Right atrium auricular region (tissue), 2 donors: Measurements from ENCODE around the gene CTDP1. TPM values are rescaled to one million over a fixed set of nuclear protein-coding genes. Genes with fewer than 3 reads are reported as not detected.

Experiments used
- DNase-seq: peaks from one replicate; pipeline ENCODE4 v3.0.0-alpha.2; 2019; ENCODE audit warnings: low spot score
- H3K27ac ChIP-seq, 2 donors: fragments of 200-600 bp; sonication (generic); 1 replicate in 1 of 2; 2 replicates in 1 of 2; pipeline ENCODE4 v1.5.1; 2016 to 2019
- H3K27me3 ChIP-seq, 2 donors: fragments of 200-600 bp; sonication (generic); one replicate each; pipeline versions ENCODE4 v1.5.1 to v1.6.0; 2017 to 2019
- H3K36me3 ChIP-seq: fragments of 200-600 bp; sonication (generic); one replicate; pipeline ENCODE4 v1.5.1; 2016
- H3K4me1 ChIP-seq, 2 donors: fragments of 200-600 bp; sonication (generic); one replicate each; pipeline versions ENCODE4 v1.5.1 to v1.6.0; 2017 to 2019
- H3K4me3 ChIP-seq, 2 donors: fragments of 200-600 bp; sonication (generic); 1 replicate in 1 of 2; 2 replicates in 1 of 2; pipeline ENCODE4 v1.5.1; 2017 to 2019; ENCODE audit warnings: mild to moderate bottlenecking in 1 of 2, moderate library complexity in 1 of 2
- H3K9me3 ChIP-seq, 2 donors: fragments of 200-600 bp; sonication (generic); one replicate each; pipeline ENCODE4 v1.5.1; 2019
- CTCF ChIP-seq, 2 donors: fragments of 200-600 bp; sonication (generic); IDR thresholded peaks; one replicate each; pipeline ENCODE4 v1.5.1; 2019; ENCODE audit warnings: antibody characterized with exemption in 2 of 2
- total RNA-seq, 2 donors: library from RNA; depleted of rRNA; stranded (reverse); fragments of >200 nt; gene quantifications; one replicate each; pipeline ENCODE4 v1.1.0, GENCODE V29; 2016

Gene CTDP1
- total RNA-seq, 2 donors from 2014 or later = 6.3 to 9.2 TPM

- peak; percentile 46 for DNase-seq
- no peak overlapping the region for H3K4me3 ChIP-seq
Observed at GRCh38 chr18:79632765-79633164, 46.8 kb upstream of the CTDP1 start.

GRCh38 chr18:79634186-79634585, 45.4 kb upstream of the CTDP1 start:
- peaks cover 0 to 9% of the 10 kb centered on the region in 2 donors for H3K27me3 ChIP-seq
- H3K9me3 ChIP-seq = no peaks in the 10 kb centered on the region
- TF ChIP-seq CTCF (IDR thresholded peaks at IDR 0.05) = no peak
- DNase-seq = peak; percentile 34
- no peak overlapping the region for H3K27ac ChIP-seq
- H3K4me1 ChIP-seq = peaks cover 0 to 3% of the 10 kb centered on the region in 2 donors
- no peak overlapping the region for H3K4me3 ChIP-seq
- no peaks in the 10 kb centered on the region for H3K36me3 ChIP-seq

More at GRCh38 chr18:79632765-79633164, 46.8 kb upstream of the CTDP1 start:
- Histone ChIP-seq H3K4me1 (peaks cover 0 to 2% of the 10 kb centered on the region in 2 donors), H3K9me3 (no peaks in the 10 kb centered on the region), H3K27me3 (peaks cover 0 to 6% of the 10 kb centered on the region in 2 donors), H3K36me3 (no peaks in the 10 kb centered on the region), H3K27ac (no peak overlapping the region)
- TF ChIP-seq CTCF (IDR thresholded peaks at IDR 0.05) = no peak

GRCh38 chr18:79634593-79635426, 44.8 kb upstream of the CTDP1 start:
- DNase-seq = peak; percentile 55
- Histone ChIP-seq H3K4me1 (peaks cover 0 to 3% of the 10 kb centered on the region in 2 donors), H3K27me3 (peaks cover 0 to 9% of the 10 kb centered on the region in 2 donors), H3K27ac (no peak overlapping the region), H3K9me3 (no peaks in the 10 kb centered on the region), H3K4me3 (no peak overlapping the region), H3K36me3 (no peaks in the 10 kb centered on the region)
- TF ChIP-seq CTCF (IDR thresholded peaks at IDR 0.05) = no peak

- peak; percentile 49 for DNase-seq
- no peak for TF ChIP-seq CTCF (IDR thresholded peaks at IDR 0.05)
- H3K9me3 ChIP-seq = no peaks in the 10 kb centered on the region
- H3K4me3 ChIP-seq = no peak overlapping the region
- H3K27me3 ChIP-seq = peaks cover 0 to 9% of the 10 kb centered on the region in 2 donors
- H3K4me1 ChIP-seq = peaks cover 0 to 3% of the 10 kb centered on the region in 2 donors
- no peak overlapping the region for H3K27ac ChIP-seq
- no peaks in the 10 kb centered on the region for H3K36me3 ChIP-seq
Observed at GRCh38 chr18:79635427-79635726, 44.2 kb upstream of the CTDP1 start.

- H3K27me3 ChIP-seq = peaks cover 0 to 9% of the 10 kb centered on the region in 2 donors
- H3K36me3 ChIP-seq = no peaks in the 10 kb centered on the region
- no peaks in the 10 kb centered on the region for H3K9me3 ChIP-seq
- no peak for TF ChIP-seq CTCF (IDR thresholded peaks at IDR 0.05)
- no peak for DNase-seq
- H3K27ac ChIP-seq = no peak overlapping the region
- H3K4me3 ChIP-seq = no peak overlapping the region
- H3K4me1 ChIP-seq = peaks cover 0 to 3% of the 10 kb centered on the region in 2 donors
Observed at GRCh38 chr18:79637181-79637920, 42.3 kb upstream of the CTDP1 start.
